NCI-H748 treated with DMSO at 0.1 percent for 48 hours (cell line): ENCODE measurements around the gene MUC5B.
"Not testable (repeated sequence)": the region's sequence is repeated elsewhere in the genome, so short reads cannot be mapped to it uniquely, and the experiment has no call there.

Experiments
- DNase-seq: peaks from one replicate; lab custom pipeline; 2025; lab: John Stamatoyannopoulos, UW

MUC5B gene

GRCh38 chr11:1202154-1202775 is 20.6 kb upstream of the MUC5B start:
- no peak for DNase-seq

DNA sequence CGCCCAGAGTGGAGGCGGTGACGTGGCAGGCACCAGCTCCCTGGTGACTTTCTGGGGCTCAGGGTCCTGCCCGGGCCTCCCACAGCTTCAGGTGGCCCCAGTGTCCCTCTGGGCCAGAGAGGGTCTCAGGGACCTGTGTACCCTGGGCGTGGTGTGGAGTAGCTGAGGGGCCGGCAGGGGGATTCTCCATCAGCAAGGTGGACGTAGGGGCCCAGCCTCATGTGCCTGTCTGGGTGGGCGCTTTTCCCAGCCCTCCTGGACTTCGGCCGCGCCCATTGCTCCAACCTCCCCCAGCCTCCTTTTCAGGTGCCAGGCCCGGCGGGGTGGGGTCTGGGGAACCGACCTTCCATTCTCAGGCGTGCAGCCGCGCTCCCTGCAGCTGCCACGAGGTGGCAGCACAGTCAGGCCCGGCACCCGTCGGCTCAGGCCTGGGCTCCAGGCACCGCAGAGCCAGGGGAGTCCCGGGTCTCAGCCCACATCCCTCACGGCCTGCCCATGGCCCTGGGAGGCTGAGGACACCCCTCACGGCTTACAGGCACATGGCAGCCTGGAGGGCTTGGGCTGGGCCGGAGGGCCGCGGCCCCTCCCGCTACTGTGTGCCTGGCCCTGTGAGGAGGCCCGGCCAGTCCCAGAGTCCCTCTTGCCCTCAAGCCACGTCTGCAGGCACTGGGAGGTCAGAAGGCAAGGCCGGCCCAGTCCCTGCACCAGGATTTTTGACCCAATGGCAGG is 19.9 kb upstream of the MUC5B start:
- no peak for DNase-seq

DNA sequence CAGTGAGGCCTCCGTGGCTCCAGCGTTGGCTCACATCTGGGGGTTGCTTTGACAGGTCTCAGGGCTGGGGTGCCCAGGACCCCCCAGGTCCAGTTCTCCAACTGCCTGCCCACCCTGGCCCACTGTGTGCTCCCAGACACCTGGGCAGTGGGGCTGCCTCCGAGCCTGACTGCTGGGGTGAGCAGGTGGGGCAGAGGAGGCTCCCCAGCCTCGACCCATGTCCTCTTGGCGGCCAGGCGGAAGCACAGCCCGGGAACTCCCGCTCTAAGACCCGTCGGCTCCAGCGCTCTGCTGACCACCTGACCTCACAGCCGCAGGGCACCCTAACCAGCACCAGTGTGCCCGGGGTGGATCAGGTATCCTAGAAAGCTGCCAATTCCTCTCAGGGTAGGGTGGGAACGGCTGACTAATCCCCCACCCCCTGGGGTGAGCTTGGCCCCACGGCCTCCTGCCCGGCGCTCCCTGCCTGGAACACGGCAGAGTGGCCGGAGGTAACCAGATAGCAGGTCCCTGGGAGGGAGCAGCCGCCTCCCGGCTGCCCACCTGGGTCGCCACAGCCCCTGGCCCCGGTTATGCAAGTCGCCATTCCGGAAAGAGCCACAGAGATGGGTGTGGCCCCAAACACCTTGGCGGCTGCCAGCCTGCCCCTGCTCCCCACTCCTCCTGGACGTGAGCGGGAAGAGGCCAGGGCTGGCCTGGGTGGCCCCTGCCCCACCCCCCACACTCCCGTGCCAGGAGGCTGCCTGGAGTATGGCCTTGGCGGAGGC is 19.2 kb upstream of the MUC5B start:
- DNase-seq, result no peak

- no peak for DNase-seq
These were observed 18.3 kb upstream of the MUC5B start for GRCh38 chr11:1204381-1205101.

- DNase-seq, result no peak
These were observed 17.5 kb upstream of the MUC5B start for GRCh38 chr11:1205121-1205986.

- no peak for DNase-seq
These were observed 16.9 kb upstream of the MUC5B start for GRCh38 chr11:1205987-1206331.

DNA sequence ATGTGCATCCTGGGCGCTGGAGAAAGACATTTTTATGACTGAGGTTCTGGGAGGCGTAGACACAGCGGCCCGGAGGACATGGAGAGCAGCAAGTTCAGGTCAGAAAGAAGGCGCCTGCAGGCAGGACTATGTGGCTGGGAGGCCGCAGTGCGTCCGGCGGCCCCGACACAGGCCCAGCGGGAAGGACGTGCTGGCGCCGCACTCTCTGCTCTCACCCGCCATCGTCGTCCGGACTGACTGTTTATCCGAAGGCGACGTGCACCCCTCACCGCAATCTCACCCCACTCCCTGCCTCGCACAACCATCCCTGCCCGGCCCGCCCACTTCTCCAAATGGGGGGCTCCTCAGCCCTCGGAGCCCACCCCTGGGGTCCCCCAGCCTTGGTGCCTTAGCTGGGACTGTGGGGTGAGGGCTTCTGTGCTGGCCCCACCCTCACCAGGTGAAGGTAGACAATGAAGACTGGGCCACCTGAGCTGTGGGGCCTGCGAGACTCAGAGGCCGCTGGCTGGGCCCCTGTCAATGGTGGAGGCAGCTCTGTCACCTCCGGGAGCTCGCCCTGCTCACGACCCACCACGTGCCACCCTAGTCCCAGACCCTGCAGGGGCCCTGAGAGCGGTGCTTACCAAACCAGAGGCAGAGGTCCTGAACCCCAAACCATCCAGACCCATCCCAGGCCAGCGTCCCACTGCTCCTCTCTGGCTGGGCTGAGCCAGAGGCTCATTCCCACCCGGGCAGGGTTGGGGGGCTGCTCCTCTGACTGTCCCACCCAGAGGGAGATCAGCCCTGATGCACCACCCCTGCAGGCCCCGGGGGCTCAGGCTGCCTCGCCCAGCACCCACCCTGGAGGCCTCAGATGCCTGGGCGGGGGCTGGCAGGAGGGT is 16.2 kb upstream of the MUC5B start:
- DNase-seq, result no peak

DNA sequence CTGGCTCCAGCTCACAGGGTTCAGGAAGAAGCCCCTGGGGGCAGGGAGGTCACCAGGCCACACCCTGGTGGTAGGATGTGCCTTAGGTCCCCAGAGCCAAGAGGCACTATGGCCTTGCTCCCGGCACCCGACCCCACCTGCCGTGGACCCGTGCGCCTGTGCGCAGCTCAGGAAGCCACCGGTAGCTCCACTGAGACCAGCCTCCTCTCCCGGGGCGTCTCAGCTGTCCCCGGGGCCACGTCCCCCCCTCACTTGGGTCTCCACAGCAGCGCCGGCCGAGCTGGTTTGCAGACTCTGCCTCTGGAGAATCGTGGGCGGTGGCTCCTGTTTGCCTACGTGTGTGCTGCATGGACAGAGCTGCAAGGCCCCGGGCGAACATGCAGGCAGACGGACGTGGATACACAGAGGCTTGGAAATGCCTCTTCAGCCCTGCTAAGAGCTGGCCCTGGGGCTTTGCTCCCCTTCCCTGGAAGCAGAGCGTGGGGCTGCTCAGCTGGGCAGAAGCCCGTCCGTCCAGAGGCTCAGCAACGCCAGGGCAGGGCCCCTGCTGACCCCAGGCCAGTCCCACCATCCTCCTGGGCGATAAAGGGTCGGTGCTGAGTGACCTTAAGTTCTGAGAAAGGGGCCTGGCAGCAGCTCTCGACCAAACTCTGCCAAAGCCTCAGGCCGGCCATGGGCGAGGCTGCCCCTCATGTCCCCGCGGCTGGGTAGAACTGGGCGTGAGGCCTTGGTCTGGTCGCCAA is 15.3 kb upstream of the MUC5B start:
- DNase-seq, result no peak

GRCh38 chr11:1208144-1208393 is 14.8 kb upstream of the MUC5B start:
- DNase-seq, result no peak

GRCh38 chr11:1208394-1209261 is 14.2 kb upstream of the MUC5B start:
- DNase-seq, result no peak

GRCh38 chr11:1209371-1210057 is 13.4 kb upstream of the MUC5B start:
- no peak for DNase-seq

DNA sequence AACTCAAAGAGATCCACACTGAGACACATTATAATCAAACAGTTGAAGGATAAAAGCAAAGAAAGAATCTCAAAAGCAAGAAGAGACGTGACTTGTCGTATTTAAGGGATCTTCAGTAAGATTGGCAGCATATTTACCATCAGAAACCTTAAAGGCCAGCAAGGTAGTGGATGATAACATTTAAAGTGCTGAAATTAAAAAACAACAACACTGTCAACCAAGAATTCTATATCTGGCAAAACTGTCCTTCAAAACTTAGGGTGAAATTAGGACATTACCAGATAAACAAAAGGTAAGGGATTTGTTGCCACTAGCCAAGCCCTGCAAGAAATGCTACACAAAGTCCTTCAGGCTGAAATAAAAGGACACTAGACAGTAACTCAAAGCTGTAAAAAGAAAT is 11.0 kb upstream of the MUC5B start:
- no peak for DNase-seq

DNA sequence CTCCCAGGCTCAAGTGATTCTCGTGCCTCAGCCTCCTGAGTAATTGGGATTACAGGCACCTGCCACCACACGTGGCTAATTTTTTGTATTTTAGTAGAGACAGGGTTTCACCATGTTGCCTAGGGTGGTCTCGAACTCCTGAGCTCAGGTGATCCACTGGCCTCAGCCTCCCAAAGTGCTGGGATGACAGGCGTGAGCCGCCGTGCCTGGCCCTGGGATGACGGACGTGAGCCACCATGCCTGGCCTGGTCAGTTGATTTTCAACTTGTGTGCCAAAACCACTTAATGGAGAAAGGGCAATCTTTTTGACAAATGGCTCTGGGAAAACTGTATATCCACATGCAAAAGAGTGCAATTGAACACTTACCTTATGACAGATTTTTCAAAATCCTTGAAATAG is 7.0 kb upstream of the MUC5B start:
- not testable (repeated sequence) for DNase-seq

GRCh38 chr11:1217151-1217550 is 5.7 kb upstream of the MUC5B start:
- no peak for DNase-seq

- DNase-seq, result no peak
These were observed 4.5 kb upstream of the MUC5B start for GRCh38 chr11:1218256-1218787.

- no peak for DNase-seq
These were observed 3.9 kb upstream of the MUC5B start for GRCh38 chr11:1218788-1219445.

DNA sequence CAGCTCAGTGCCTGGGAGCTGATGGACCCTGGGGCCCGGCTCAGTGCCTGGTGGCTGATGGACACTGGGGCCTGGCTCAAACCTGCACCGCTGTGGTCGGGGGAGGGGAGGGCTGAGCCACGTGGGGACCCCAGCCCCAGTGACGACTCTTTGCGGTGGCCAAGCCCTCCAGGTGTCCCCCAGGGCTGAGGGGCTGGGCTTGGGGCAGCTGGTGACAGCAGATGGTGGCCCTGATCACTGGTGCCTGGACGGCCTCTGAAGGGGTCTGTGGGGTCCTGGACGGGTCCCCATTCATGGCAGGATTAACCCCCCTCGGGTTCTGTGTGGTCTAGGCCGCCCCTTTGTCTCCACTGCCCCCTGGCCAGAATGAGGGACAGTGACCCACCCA is 3.4 kb upstream of the MUC5B start:
- no peak for DNase-seq
